PC-9 (cell line): ENCODE measurements around the gene APBA1. TPM values are rescaled to one million over a fixed set of nuclear protein-coding genes. Genes with fewer than 3 reads are reported as not detected.

ENCODE experiments used
- BruUV-seq: library from RNA; stranded (reverse); fragments of 400-500 nt; replicated peaks from 2 replicates; lab custom pipeline; 2021; lab: Mats Ljungman, UMichigan
- CTCF ChIA-PET: fragments of 300-600 bp; sonication (Branson Sonifier 250); formaldehyde crosslinking; loops from one replicate; lab custom pipeline; 2022; ENCODE audit warnings: antibody characterized with exemption; lab: Charles Lee
- POLR2A ChIA-PET: fragments of 300-600 bp; sonication (Branson Sonifier 250); formaldehyde crosslinking; loops from one replicate; lab custom pipeline; 2022; ENCODE audit warnings: antibody characterized with exemption; ENCODE audit not compliant: unreplicated experiment; lab: Charles Lee
- DNase-seq, 2 experiments: peaks; one replicate each; pipeline versions ENCODE4 v3.0.0 to v3.0.0-alpha.2; 2015 to 2022; ENCODE audit warnings: mixed read lengths in 1 of 2
- H2AFZ ChIP-seq: fragments of 200-600 bp; sonication (generic); 2 replicates; pipeline ENCODE4 v1.8.1; 2017; ENCODE audit warnings: antibody characterized with exemption
- H3F3A ChIP-seq: fragments of 200-600 bp; sonication (generic); 2 replicates; pipeline ENCODE4 v1.8.1; 2017; ENCODE audit warnings: antibody characterized with exemption, mild to moderate bottlenecking, low read depth; ENCODE audit not compliant: insufficient read depth
- H3K27ac ChIP-seq: fragments of 200-600 bp; sonication (generic); 2 replicates; pipeline ENCODE4 v1.6.1; 2016; ENCODE audit warnings: mixed run types
- H3K27me3 ChIP-seq: fragments of 200-600 bp; sonication (generic); 2 replicates; pipeline ENCODE4 v1.6.1; 2016; ENCODE audit warnings: low read depth, mixed run types; ENCODE audit not compliant: insufficient read depth
- H3K36me3 ChIP-seq: fragments of 200-600 bp; sonication (generic); 2 replicates; pipeline ENCODE4 v1.6.1; 2016; ENCODE audit warnings: low read depth, mixed run types
- H3K4me1 ChIP-seq: fragments of 200-600 bp; sonication (generic); replicated peaks from 2 replicates; pipeline ENCODE4 v1.6.1; 2016; ENCODE audit warnings: mixed run types; ENCODE audit not compliant: insufficient read depth
- H3K4me2 ChIP-seq: fragments of 200-600 bp; sonication (generic); 2 replicates; pipeline ENCODE4 v1.6.1; 2017; ENCODE audit warnings: mixed run types
- H3K4me3 ChIP-seq: fragments of 200-600 bp; sonication (generic); 2 replicates; pipeline ENCODE4 v1.6.1; 2016; ENCODE audit warnings: mixed run types
- H3K79me2 ChIP-seq: fragments of 200-600 bp; sonication (generic); 2 replicates; pipeline ENCODE4 v1.6.1; 2017; ENCODE audit warnings: low read depth, mixed run types
- H3K9me2 ChIP-seq: fragments of 200-600 bp; sonication (generic); 2 replicates; pipeline ENCODE4 v1.8.1; 2017; ENCODE audit warnings: mild to moderate bottlenecking; ENCODE audit not compliant: insufficient read depth
- H3K9me3 ChIP-seq: fragments of 200-600 bp; sonication (generic); 2 replicates; pipeline ENCODE4 v1.8.1; 2016; ENCODE audit warnings: low read depth; ENCODE audit not compliant: insufficient read depth
- H4K20me1 ChIP-seq: fragments of 200-600 bp; sonication (generic); 2 replicates; pipeline ENCODE4 v1.8.1; 2017; ENCODE audit not compliant: insufficient read depth
- CTCF ChIP-seq: fragments of 200-600 bp; sonication (generic); conservative IDR thresholded peaks from 2 replicates; pipeline ENCODE4 v1.6.1; 2017; ENCODE audit warnings: mixed run types, antibody characterized with exemption, mild to moderate bottlenecking, moderate library complexity
- EZH2 ChIP-seq: fragments of 200-600 bp; sonication (generic); IDR thresholded peaks from 2 replicates; pipeline ENCODE4 v1.8.0; 2017; ENCODE audit warnings: antibody characterized with exemption, low read depth
- intact Hi-C: fragments of 100-400 bp; cut with micrococcal nuclease; formaldehyde crosslinking; loops from one replicate; pipeline ENCODE4 v1.10.0; 2022; ENCODE audit not compliant: unreplicated experiment
- total RNA-seq: library from RNA; stranded (reverse); gene quantifications from 2 replicates; pipeline ENCODE4 v1.2.3, GENCODE V29; 2021

Gene APBA1
- total RNA-seq, 1 experiment from 2014 or later = 0.44 TPM

DNA sequence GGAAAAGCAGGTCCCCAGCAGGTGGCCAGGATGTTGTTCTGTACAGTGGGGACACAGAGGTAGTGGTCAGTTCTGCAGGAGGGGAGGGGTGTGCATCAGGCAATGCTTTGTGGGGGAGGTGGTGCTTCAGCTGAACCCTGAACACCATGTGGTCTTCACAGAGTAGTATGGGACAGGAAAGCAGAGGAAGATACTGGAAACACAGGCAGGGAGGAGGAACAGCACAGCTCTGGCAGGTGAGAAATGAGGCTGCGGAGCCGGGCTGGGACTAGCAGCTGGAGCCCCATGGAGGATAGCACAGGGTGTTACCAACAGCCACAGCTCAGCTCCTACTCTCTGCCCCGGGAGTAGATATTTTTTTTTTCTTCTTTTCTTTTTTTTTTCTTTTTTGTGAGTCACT lies 185.7 kb downstream of the APBA1 start:
- H3K4me3 ChIP-seq = no peak overlapping the region
- H3K36me3 ChIP-seq = no peaks in the 10 kb centered on the region
- H2AFZ ChIP-seq = no peak overlapping the region
- ChIA-PET CTCF (no interaction called here), POLR2A (no interaction called here)
- no peaks in the 10 kb centered on the region for H3K27me3 ChIP-seq
- TF ChIP-seq CTCF (no peak), EZH2 (no peak)
- intact Hi-C loops = no loop called here
- H3K4me2 ChIP-seq = no peak overlapping the region
- no peaks in the 10 kb centered on the region for H3F3A ChIP-seq
- no peaks in the 10 kb centered on the region for H3K79me2 ChIP-seq
- H3K27ac ChIP-seq = no peak overlapping the region
- no peaks in the 10 kb centered on the region; the same call in 1 of the 2 replicates for H3K9me3 ChIP-seq
- DNase-seq = no peak
- H3K4me1 ChIP-seq = peaks cover 26% of the 10 kb centered on the region
- no TSS peak for BruUV-seq
- H3K9me2 ChIP-seq = no peaks in the 10 kb centered on the region
- H4K20me1 ChIP-seq = no peaks in the 10 kb centered on the region

- intact Hi-C loops = no loop called here
- POLR2A ChIA-PET = interaction anchor here (0.6 kb wide), 1 partner anchor 16 kb away, joined by 3 read pairs; no protein-coding TSS in a partner anchor
- no peak overlapping the region for H3K27ac ChIP-seq
- H4K20me1 ChIP-seq = no peaks in the 10 kb centered on the region
- H3F3A ChIP-seq = no peaks in the 10 kb centered on the region
- CTCF ChIA-PET = no interaction called here
- no peaks in the 10 kb centered on the region for H3K79me2 ChIP-seq
- no peaks in the 10 kb centered on the region for H3K9me2 ChIP-seq
- no peak for TF ChIP-seq CTCF
- TF ChIP-seq EZH2 = no peak
- H3K4me1 ChIP-seq = peaks cover 26% of the 10 kb centered on the region
- H3K27me3 ChIP-seq = no peaks in the 10 kb centered on the region
- H3K4me2 ChIP-seq = peak overlapping the region; percentile 22
- H3K9me3 ChIP-seq = no peaks in the 10 kb centered on the region; the same call in 1 of the 2 replicates
- H3K36me3 ChIP-seq = no peaks in the 10 kb centered on the region
- DNase-seq = peak in 1 of 2 experiments; percentile 74
- BruUV-seq = no TSS peak
- H3K4me3 ChIP-seq = no peak overlapping the region
- H2AFZ ChIP-seq = no peak overlapping the region
Measured at GRCh38 chr9:69485466-69485865, 186.7 kb downstream of the APBA1 start.

DNA sequence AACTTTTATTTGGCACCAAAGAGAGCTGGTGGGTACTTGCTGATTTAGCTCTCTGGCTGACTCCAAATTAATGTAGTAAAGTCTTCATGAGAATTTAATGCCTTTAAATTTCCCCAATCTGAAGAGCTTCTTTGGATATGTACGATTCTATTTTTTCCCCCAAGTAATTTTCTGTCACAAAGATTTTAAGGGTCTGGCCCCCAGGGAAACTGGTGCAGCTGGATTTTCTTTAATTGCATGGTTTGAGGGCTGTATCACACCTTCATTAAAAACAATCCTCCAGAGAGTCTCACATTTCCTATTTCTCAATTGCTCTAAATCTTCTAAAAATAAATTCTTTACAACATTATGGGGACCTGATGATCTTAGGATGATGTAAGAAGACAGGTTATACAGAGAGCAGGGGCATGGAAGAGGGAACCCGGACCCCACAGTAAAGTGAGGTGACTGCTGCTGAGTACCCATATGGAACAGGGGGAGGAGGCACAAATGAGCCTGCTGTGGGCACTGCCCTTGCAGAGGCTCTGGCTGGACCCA lies 188.2 kb downstream of the APBA1 start:
- Histone ChIP-seq H3K4me2 (no peak overlapping the region), H3K27ac (no peak overlapping the region), H3K4me1 (peaks cover 26% of the 10 kb centered on the region), H3F3A (no peaks in the 10 kb centered on the region), H3K27me3 (no peaks in the 10 kb centered on the region), H3K79me2 (no peaks in the 10 kb centered on the region), H3K36me3 (no peaks in the 10 kb centered on the region), H3K9me3 (no peaks in the 10 kb centered on the region; the same call in 1 of the 2 replicates), H4K20me1 (no peaks in the 10 kb centered on the region), H2AFZ (0 out of 2 replicates have a peak overlapping the region, but pooled peaks have one; percentile 49), H3K9me2 (no peaks in the 10 kb centered on the region), H3K4me3 (no peak overlapping the region)
- TF ChIP-seq EZH2 (no peak), CTCF (no peak)
- POLR2A ChIA-PET = no interaction called here
- CTCF ChIA-PET = no interaction called here
- no peak for DNase-seq
- BruUV-seq = no TSS peak
- intact Hi-C loops = no loop called here
